Measurements from ENCODE around the gene KMT2A.

The KMT2A gene

GRCh38 chr11:118434553-118435289, 1.6 kb upstream of the KMT2A start:
- peaks cover 26 to 29% of the 10 kb centered on the region in 2 donors for H3K4me1 ChIP-seq (ENCODE audit: control insufficient read depth in 2 of 2, insufficient read depth in 2 of 2, low read length in 2 of 2)

DNA sequence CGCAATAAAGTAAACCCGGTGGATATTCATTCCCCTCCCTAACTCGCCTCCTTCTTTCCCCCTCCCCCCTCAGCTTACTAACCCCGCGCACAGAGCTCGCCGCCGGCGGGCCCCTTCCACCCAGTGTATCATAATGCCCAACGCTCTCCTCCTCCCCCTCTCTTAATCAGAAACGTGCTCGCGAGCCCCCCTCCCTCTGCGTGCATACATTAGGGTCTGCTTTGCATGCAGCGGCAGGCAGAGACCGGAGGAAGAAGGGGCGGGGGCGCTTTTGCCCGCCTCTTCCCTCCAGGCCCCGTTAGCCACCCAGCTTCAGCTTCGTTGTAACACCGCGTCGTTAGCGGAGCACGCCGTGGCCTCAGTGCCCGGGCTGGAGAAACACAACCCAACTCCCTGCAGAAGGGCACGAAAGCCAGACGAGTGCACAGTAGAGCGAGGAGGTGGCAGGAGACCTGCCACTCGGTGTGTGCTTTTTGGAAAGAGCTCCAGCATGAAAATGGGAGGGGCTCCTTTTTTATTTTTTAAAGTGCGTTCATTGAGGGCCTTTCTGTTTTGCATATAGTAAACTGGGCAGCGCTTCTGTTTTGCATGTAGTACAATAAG, 901 bp upstream of the KMT2A start:
- Histone ChIP-seq H3K27me3 (ENCODE audit: control insufficient read depth in 2 of 2, insufficient read depth in 2 of 2, low read length in 2 of 2) (no peaks in the 10 kb centered on the region), H3K36me3 (ENCODE audit: control insufficient read depth in 2 of 2, insufficient read depth in 2 of 2, low read length in 2 of 2) (no peaks in the 10 kb centered on the region), H3K4me3 (ENCODE audit: low read length in 2 of 2) (peak overlapping the region; percentile 85 to 86), H3K4me1 (ENCODE audit: control insufficient read depth in 2 of 2, insufficient read depth in 2 of 2, low read length in 2 of 2) (peaks cover 26 to 30% of the 10 kb centered on the region in 2 donors), H3K9me3 (ENCODE audit: control insufficient read depth in 2 of 2, low read length in 2 of 2) (no peaks in the 10 kb centered on the region), H3K27ac (ENCODE audit: low read depth in 2 of 2, low read length in 2 of 2) (peak overlapping the region; percentile 81 to 85), H3K9ac (ENCODE audit: low read depth in 1 of 2, low read length in 2 of 2) (peak overlapping the region; percentile 64 to 72)

More at GRCh38 chr11:118434553-118435289, 1.6 kb upstream of the KMT2A start:
- Histone ChIP-seq H3K9ac (ENCODE audit: low read depth in 1 of 2, low read length in 2 of 2) (peak overlapping the region; percentile 52 to 64), H3K9me3 (ENCODE audit: control insufficient read depth in 2 of 2, low read length in 2 of 2) (no peaks in the 10 kb centered on the region), H3K36me3 (ENCODE audit: control insufficient read depth in 2 of 2, insufficient read depth in 2 of 2, low read length in 2 of 2) (no peaks in the 10 kb centered on the region), H3K4me3 (ENCODE audit: low read length in 2 of 2) (peak overlapping the region; percentile 85 to 86), H3K27ac (ENCODE audit: low read depth in 2 of 2, low read length in 2 of 2) (peak overlapping the region in 1 of 2 donors; percentile 85), H3K27me3 (ENCODE audit: control insufficient read depth in 2 of 2, insufficient read depth in 2 of 2, low read length in 2 of 2) (no peaks in the 10 kb centered on the region)

- no peaks in the 10 kb centered on the region for H3K36me3 ChIP-seq (ENCODE audit: control insufficient read depth in 2 of 2, insufficient read depth in 2 of 2, low read length in 2 of 2)
- H3K4me3 ChIP-seq (ENCODE audit: low read length in 2 of 2) = peak overlapping the region; percentile 69 to 79
- H3K27me3 ChIP-seq (ENCODE audit: control insufficient read depth in 2 of 2, insufficient read depth in 2 of 2, low read length in 2 of 2) = no peaks in the 10 kb centered on the region
- peaks cover 26 to 30% of the 10 kb centered on the region in 2 donors for H3K4me1 ChIP-seq (ENCODE audit: control insufficient read depth in 2 of 2, insufficient read depth in 2 of 2, low read length in 2 of 2)
- H3K9me3 ChIP-seq (ENCODE audit: control insufficient read depth in 2 of 2, low read length in 2 of 2) = no peaks in the 10 kb centered on the region
- peak overlapping the region; percentile 70 to 83 for H3K27ac ChIP-seq (ENCODE audit: low read depth in 2 of 2, low read length in 2 of 2)
- H3K9ac ChIP-seq (ENCODE audit: low read depth in 1 of 2, low read length in 2 of 2) = peak overlapping the region; percentile 74 to 87
These were observed 431 bp downstream of the KMT2A start for GRCh38 chr11:118436639-118437207.

GRCh38 chr11:118437208-118438125, 1.2 kb downstream of the KMT2A start:
- Histone ChIP-seq H3K27me3 (ENCODE audit: control insufficient read depth in 2 of 2, insufficient read depth in 2 of 2, low read length in 2 of 2) (no peaks in the 10 kb centered on the region), H3K9ac (ENCODE audit: low read depth in 1 of 2, low read length in 2 of 2) (peak overlapping the region; percentile 74 to 87), H3K9me3 (ENCODE audit: control insufficient read depth in 2 of 2, low read length in 2 of 2) (no peaks in the 10 kb centered on the region), H3K27ac (ENCODE audit: low read depth in 2 of 2, low read length in 2 of 2) (peak overlapping the region; percentile 70 to 83), H3K4me1 (ENCODE audit: control insufficient read depth in 2 of 2, insufficient read depth in 2 of 2, low read length in 2 of 2) (peaks cover 26 to 30% of the 10 kb centered on the region in 2 donors), H3K4me3 (ENCODE audit: low read length in 2 of 2) (peak overlapping the region; percentile 69 to 79), H3K36me3 (ENCODE audit: control insufficient read depth in 2 of 2, insufficient read depth in 2 of 2, low read length in 2 of 2) (no peaks in the 10 kb centered on the region)

GRCh38 chr11:118438314-118438931, 2.1 kb downstream of the KMT2A start:
- H3K27me3 ChIP-seq (ENCODE audit: control insufficient read depth in 2 of 2, insufficient read depth in 2 of 2, low read length in 2 of 2) = no peaks in the 10 kb centered on the region
- H3K4me3 ChIP-seq (ENCODE audit: low read length in 2 of 2) = peak overlapping the region; percentile 69 to 79
- peaks cover 32 to 37% of the 10 kb centered on the region in 2 donors for H3K4me1 ChIP-seq (ENCODE audit: control insufficient read depth in 2 of 2, insufficient read depth in 2 of 2, low read length in 2 of 2)
- no peaks in the 10 kb centered on the region for H3K36me3 ChIP-seq (ENCODE audit: control insufficient read depth in 2 of 2, insufficient read depth in 2 of 2, low read length in 2 of 2)
- H3K9me3 ChIP-seq (ENCODE audit: control insufficient read depth in 2 of 2, low read length in 2 of 2) = no peaks in the 10 kb centered on the region
- H3K27ac ChIP-seq (ENCODE audit: low read depth in 2 of 2, low read length in 2 of 2) = peak overlapping the region; percentile 70 to 83
- H3K9ac ChIP-seq (ENCODE audit: low read depth in 1 of 2, low read length in 2 of 2) = peak overlapping the region; percentile 66 to 87

GRCh38 chr11:118439646-118440045, 3.4 kb downstream of the KMT2A start:
- Histone ChIP-seq H3K9ac (ENCODE audit: low read depth in 1 of 2, low read length in 2 of 2) (no peak overlapping the region), H3K27me3 (ENCODE audit: control insufficient read depth in 2 of 2, insufficient read depth in 2 of 2, low read length in 2 of 2) (no peaks in the 10 kb centered on the region), H3K4me3 (ENCODE audit: low read length in 2 of 2) (no peak overlapping the region), H3K27ac (ENCODE audit: low read depth in 2 of 2, low read length in 2 of 2) (no peak overlapping the region), H3K9me3 (ENCODE audit: control insufficient read depth in 2 of 2, low read length in 2 of 2) (no peaks in the 10 kb centered on the region), H3K36me3 (ENCODE audit: control insufficient read depth in 2 of 2, insufficient read depth in 2 of 2, low read length in 2 of 2) (no peaks in the 10 kb centered on the region), H3K4me1 (ENCODE audit: control insufficient read depth in 2 of 2, insufficient read depth in 2 of 2, low read length in 2 of 2) (peaks cover 27 to 36% of the 10 kb centered on the region in 2 donors)

GRCh38 chr11:118441770-118442275, 5.5 kb downstream of the KMT2A start:
- peaks cover 22 to 33% of the 10 kb centered on the region in 2 donors for H3K4me1 ChIP-seq (ENCODE audit: control insufficient read depth in 2 of 2, insufficient read depth in 2 of 2, low read length in 2 of 2)
- H3K9me3 ChIP-seq (ENCODE audit: control insufficient read depth in 2 of 2, low read length in 2 of 2) = no peaks in the 10 kb centered on the region
- no peak overlapping the region for H3K27ac ChIP-seq (ENCODE audit: low read depth in 2 of 2, low read length in 2 of 2)
- no peaks in the 10 kb centered on the region for H3K36me3 ChIP-seq (ENCODE audit: control insufficient read depth in 2 of 2, insufficient read depth in 2 of 2, low read length in 2 of 2)
- H3K4me3 ChIP-seq (ENCODE audit: low read length in 2 of 2) = no peak overlapping the region
- no peaks in the 10 kb centered on the region for H3K27me3 ChIP-seq (ENCODE audit: control insufficient read depth in 2 of 2, insufficient read depth in 2 of 2, low read length in 2 of 2)
- H3K9ac ChIP-seq (ENCODE audit: low read depth in 1 of 2, low read length in 2 of 2) = no peak overlapping the region

DNA sequence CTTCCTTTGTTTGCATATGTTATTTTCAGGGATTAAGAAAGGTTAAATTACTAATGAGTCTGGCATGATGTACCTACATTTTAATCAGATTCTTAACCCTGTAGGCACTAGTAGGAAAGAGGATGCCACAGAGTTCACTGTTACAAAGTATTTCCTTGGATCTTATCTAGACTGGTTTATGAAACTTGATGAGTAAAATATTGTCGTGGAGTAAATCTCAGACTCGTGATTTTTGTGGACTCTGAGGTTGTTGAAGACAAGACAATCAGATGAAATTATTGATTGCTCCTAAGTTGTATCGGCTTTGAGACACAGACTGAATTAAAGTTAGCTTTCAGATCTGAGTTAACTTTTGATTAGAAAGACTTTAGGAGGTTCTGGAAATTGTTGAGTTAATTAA, 6.0 kb downstream of the KMT2A start:
- H3K4me1 ChIP-seq (ENCODE audit: control insufficient read depth in 2 of 2, insufficient read depth in 2 of 2, low read length in 2 of 2) = peaks cover 22 to 32% of the 10 kb centered on the region in 2 donors
- H3K36me3 ChIP-seq (ENCODE audit: control insufficient read depth in 2 of 2, insufficient read depth in 2 of 2, low read length in 2 of 2) = peaks cover 0 to 1% of the 10 kb centered on the region in 2 donors
- no peak overlapping the region for H3K9ac ChIP-seq (ENCODE audit: low read depth in 1 of 2, low read length in 2 of 2)
- no peak overlapping the region for H3K4me3 ChIP-seq (ENCODE audit: low read length in 2 of 2)
- H3K27me3 ChIP-seq (ENCODE audit: control insufficient read depth in 2 of 2, insufficient read depth in 2 of 2, low read length in 2 of 2) = no peaks in the 10 kb centered on the region
- H3K9me3 ChIP-seq (ENCODE audit: control insufficient read depth in 2 of 2, low read length in 2 of 2) = no peaks in the 10 kb centered on the region
- H3K27ac ChIP-seq (ENCODE audit: low read depth in 2 of 2, low read length in 2 of 2) = no peak overlapping the region

DNA sequence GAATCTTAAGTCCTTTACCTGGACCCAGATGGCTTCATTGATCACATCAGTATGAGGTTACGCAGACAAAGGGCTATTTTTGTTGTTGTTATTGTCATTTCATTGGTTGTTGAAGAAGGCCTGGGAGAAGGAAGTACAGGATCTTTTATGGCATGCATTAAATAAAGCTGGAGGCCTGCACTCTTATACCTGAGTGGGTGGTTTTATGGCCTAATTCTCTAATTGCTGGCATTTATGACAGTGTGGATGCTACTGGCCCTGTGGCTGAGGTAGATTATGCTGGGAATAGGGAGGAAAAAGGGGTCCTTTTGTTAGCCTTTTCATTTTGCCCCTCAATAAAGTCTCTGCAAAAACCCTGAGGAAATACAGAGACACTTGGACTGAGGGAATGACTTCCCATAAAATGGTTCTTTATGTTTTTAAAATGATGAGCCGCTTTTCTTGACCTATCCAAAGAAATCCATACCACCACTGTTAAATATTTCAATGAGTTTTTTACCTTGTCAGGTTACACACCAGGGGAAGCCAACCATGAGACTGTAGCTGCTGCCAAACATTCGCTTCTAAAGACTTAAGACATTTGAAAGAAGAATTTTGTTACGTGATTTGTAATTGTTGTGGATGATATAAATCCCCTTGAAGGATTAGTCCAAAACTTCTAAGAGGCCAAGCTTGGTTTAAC, 6.8 kb downstream of the KMT2A start:
- Histone ChIP-seq H3K4me3 (ENCODE audit: low read length in 2 of 2) (no peak overlapping the region), H3K9me3 (ENCODE audit: control insufficient read depth in 2 of 2, low read length in 2 of 2) (no peaks in the 10 kb centered on the region), H3K27ac (ENCODE audit: low read depth in 2 of 2, low read length in 2 of 2) (no peak overlapping the region), H3K4me1 (ENCODE audit: control insufficient read depth in 2 of 2, insufficient read depth in 2 of 2, low read length in 2 of 2) (peaks cover 17 to 25% of the 10 kb centered on the region in 2 donors), H3K36me3 (ENCODE audit: control insufficient read depth in 2 of 2, insufficient read depth in 2 of 2, low read length in 2 of 2) (peaks cover 5 to 7% of the 10 kb centered on the region in 2 donors), H3K27me3 (ENCODE audit: control insufficient read depth in 2 of 2, insufficient read depth in 2 of 2, low read length in 2 of 2) (no peaks in the 10 kb centered on the region), H3K9ac (ENCODE audit: low read depth in 1 of 2, low read length in 2 of 2) (no peak overlapping the region)
